BE2C (cell line): ENCODE measurements around the gene EIF2S3B.

Source experiments
- DNase-seq: peaks from one replicate; pipeline ENCODE4 v3.0.0-alpha.2; 2020
- H3K27me3 ChIP-seq: fragments of 250-450 bp; sonication (Bioruptor Pico); 2 replicates; pipeline ENCODE4 v1.5.1; 2020; ENCODE audit warnings: mild to moderate bottlenecking
- H3K36me3 ChIP-seq: fragments of 250-450 bp; sonication (Bioruptor Pico); 2 replicates; pipeline ENCODE4 v1.5.1; 2020; ENCODE audit warnings: mild to moderate bottlenecking
- H3K4me1 ChIP-seq: fragments of 250-450 bp; sonication (Bioruptor Pico); 2 replicates; pipeline ENCODE4 v1.5.1; 2020
- H3K4me3 ChIP-seq: 2 replicates; pipeline ENCODE4 v1.5.1; 2011; ENCODE audit warnings: low read depth, low read length
- H3K9me3 ChIP-seq: fragments of 250-450 bp; sonication (Bioruptor Pico); 2 replicates; pipeline ENCODE4 v1.5.1; 2020
- CTCF ChIP-seq: IDR thresholded peaks from 2 replicates; pipeline ENCODE4 v1.5.1; 2012; ENCODE audit warnings: mild to moderate bottlenecking, low read depth, low read length

Gene EIF2S3B

GRCh38 chr12:10543499-10543898 lies 37.8 kb downstream of the EIF2S3B start:
- no peak for DNase-seq
- Histone ChIP-seq H3K4me3 (no peak overlapping the region), H3K36me3 (no peaks in the 10 kb centered on the region), H3K27me3 (no peaks in the 10 kb centered on the region; the same call in 1 of the 2 replicates), H3K9me3 (no peaks in the 10 kb centered on the region), H3K4me1 (no peaks in the 10 kb centered on the region)
- TF ChIP-seq CTCF, result no peak

GRCh38 chr12:10551375-10551774 lies 45.7 kb downstream of the EIF2S3B start:
- no peak overlapping the region for H3K4me3 ChIP-seq
- no peaks in the 10 kb centered on the region for H3K4me1 ChIP-seq
- peaks cover 3% of the 10 kb centered on the region for H3K27me3 ChIP-seq
- H3K36me3 ChIP-seq, result no peaks in the 10 kb centered on the region
- no peaks in the 10 kb centered on the region for H3K9me3 ChIP-seq
- no peak for DNase-seq
- no peak for TF ChIP-seq CTCF

- Histone ChIP-seq H3K9me3 (no peaks in the 10 kb centered on the region), H3K4me1 (no peaks in the 10 kb centered on the region), H3K4me3 (no peak overlapping the region), H3K36me3 (no peaks in the 10 kb centered on the region), H3K27me3 (peaks cover 7% of the 10 kb centered on the region)
- TF ChIP-seq CTCF, result no peak
- no peak for DNase-seq
Measured at GRCh38 chr12:10553148-10553547, 47.5 kb downstream of the EIF2S3B start.

- no peak for TF ChIP-seq CTCF
- H3K9me3 ChIP-seq, result no peaks in the 10 kb centered on the region
- H3K4me1 ChIP-seq, result no peaks in the 10 kb centered on the region
Measured at GRCh38 chr12:10554228-10554755, 48.6 kb downstream of the EIF2S3B start.

GRCh38 chr12:10554756-10555481 lies 49.2 kb downstream of the EIF2S3B start:
- DNase-seq, result no peak
- Histone ChIP-seq H3K4me3 (no peak overlapping the region), H3K9me3 (no peaks in the 10 kb centered on the region), H3K27me3 (peaks cover 13% of the 10 kb centered on the region), H3K4me1 (no peaks in the 10 kb centered on the region), H3K36me3 (no peaks in the 10 kb centered on the region)
- TF ChIP-seq CTCF, result no peak

More at GRCh38 chr12:10554228-10554755, 48.6 kb downstream of the EIF2S3B start:
- no peak for DNase-seq
- H3K4me3 ChIP-seq, result no peak overlapping the region
- H3K36me3 ChIP-seq, result no peaks in the 10 kb centered on the region
- H3K27me3 ChIP-seq, result peaks cover 13% of the 10 kb centered on the region

- TF ChIP-seq CTCF, result no peak
- DNase-seq, result no peak
- Histone ChIP-seq H3K9me3 (no peaks in the 10 kb centered on the region), H3K4me3 (no peak overlapping the region), H3K4me1 (no peaks in the 10 kb centered on the region), H3K36me3 (no peaks in the 10 kb centered on the region), H3K27me3 (peaks cover 10% of the 10 kb centered on the region; the same call in 1 of the 2 replicates)
Measured at GRCh38 chr12:10557329-10557728, 51.6 kb downstream of the EIF2S3B start.
